PC-3 (cell line): ENCODE measurements around the gene TPM4. TPM values are rescaled to one million over a fixed set of nuclear protein-coding genes. Genes with fewer than 3 reads are reported as not detected.

Experiments used
- ATAC-seq: fragments of 200-7000 bp; cut with Tn5 transposase; 2 replicates; pipeline ENCODE4 v1.9.1; 2020; ENCODE audit warnings: mild to moderate bottlenecking, moderate library complexity
- BruUV-seq: library from RNA; stranded (reverse); fragments of 400-500 nt; replicated peaks from 2 replicates; lab custom pipeline; 2021; lab: Mats Ljungman, UMichigan
- CTCF ChIA-PET: fragments of 300-600 bp; sonication (Branson Sonifier 250); formaldehyde crosslinking; loops from one replicate; lab custom pipeline; 2022; ENCODE audit warnings: antibody characterized with exemption; lab: Charles Lee
- POLR2A ChIA-PET: fragments of 300-600 bp; sonication (Branson Sonifier 250); formaldehyde crosslinking; loops from one replicate; lab custom pipeline; 2022; ENCODE audit warnings: antibody characterized with exemption; ENCODE audit not compliant: unreplicated experiment; lab: Charles Lee
- DNase-seq: peaks from one replicate; pipeline ENCODE4 v3.0.0-alpha.2; 2015
- H2AFZ ChIP-seq: fragments of 300-600 bp; sonication (generic); 2 replicates; pipeline ENCODE4 v1.6.0; 2016; ENCODE audit warnings: antibody characterized with exemption, low read length
- H3F3A ChIP-seq: fragments of 300-600 bp; sonication (generic); one replicate; pipeline ENCODE4 v1.6.0; 2017; ENCODE audit warnings: antibody characterized with exemption, low read length, control low read depth, mild to moderate bottlenecking; ENCODE audit not compliant: unreplicated experiment
- H3K27ac ChIP-seq: fragments of 300-600 bp; sonication (generic); 2 replicates; pipeline ENCODE4 v1.5.1; 2016; ENCODE audit warnings: mild to moderate bottlenecking, low read length
- H3K27me3 ChIP-seq: fragments of 300-600 bp; sonication (generic); 2 replicates; pipeline ENCODE4 v1.6.1; 2016; ENCODE audit warnings: low read length, mixed read lengths
- H3K36me3 ChIP-seq: fragments of 300-600 bp; sonication (generic); 2 replicates; pipeline ENCODE4 v1.6.1; 2016; ENCODE audit warnings: low read depth, mixed run types, low read length, mixed read lengths
- H3K4me1 ChIP-seq: fragments of 300-600 bp; sonication (generic); 2 replicates; pipeline ENCODE4 v1.5.1; 2016; ENCODE audit warnings: low read length; ENCODE audit not compliant: insufficient read depth
- H3K4me2 ChIP-seq: fragments of 300-600 bp; sonication (generic); 2 replicates; pipeline ENCODE4 v1.6.0; 2016; ENCODE audit warnings: low read length
- H3K4me3 ChIP-seq: fragments of 300-600 bp; sonication (generic); 2 replicates; pipeline ENCODE4 v1.5.1; 2016; ENCODE audit warnings: mild to moderate bottlenecking, low read length, mixed read lengths
- H3K79me2 ChIP-seq: fragments of 300-600 bp; sonication (generic); 2 replicates; pipeline ENCODE4 v1.6.1; 2017; ENCODE audit warnings: low read length, mixed read lengths
- H3K9ac ChIP-seq: fragments of 300-600 bp; sonication (generic); 2 replicates; pipeline ENCODE4 v1.6.0; 2016; ENCODE audit warnings: mild to moderate bottlenecking, low read length
- H3K9me2 ChIP-seq: fragments of 300-600 bp; sonication (generic); replicated peaks from 2 replicates; pipeline ENCODE4 v1.6.1; 2016; ENCODE audit warnings: mixed run types, low read length, mixed read lengths
- H3K9me3 ChIP-seq: fragments of 300-600 bp; sonication (generic); 2 replicates; pipeline ENCODE4 v1.6.1; 2016; ENCODE audit warnings: low read length, mixed read lengths
- H4K20me1 ChIP-seq: fragments of 300-600 bp; sonication (generic); 2 replicates; pipeline ENCODE4 v1.6.1; 2016; ENCODE audit warnings: low read length, mixed read lengths
- EZH2 ChIP-seq: fragments of 300-600 bp; sonication (generic); IDR thresholded peaks from one replicate; pipeline ENCODE4 v1.6.1; 2017; ENCODE audit warnings: antibody characterized with exemption, mild to moderate bottlenecking, low read length; ENCODE audit not compliant: unreplicated experiment
- EZH2phosphoT487 ChIP-seq: fragments of 300-600 bp; sonication (generic); IDR thresholded peaks from 2 replicates; pipeline ENCODE4 v1.6.1; 2018; ENCODE audit warnings: mild to moderate bottlenecking, antibody characterized with exemption, low read length, borderline replicate concordance
- intact Hi-C: fragments of 100-400 bp; cut with micrococcal nuclease; formaldehyde crosslinking; loops from 2 replicates; pipeline ENCODE4 v1.9.0; 2023
- total RNA-seq: library from RNA; depleted of rRNA; stranded (reverse); fragments of >200 nt; gene quantifications from 2 replicates; pipeline ENCODE4 v1.2.3, GENCODE V29; 2014
- TF ChIP-seq, protein P1 (sequence below): fragments of 300-600 bp; sonication (generic); conservative IDR thresholded peaks from 2 replicates; pipeline ENCODE4 v1.5.1; 2017; ENCODE audit warnings: antibody characterized with exemption, low read depth, mild to moderate bottlenecking, low read length

The TPM4 gene
- total RNA-seq, 1 experiment from 2014 or later, result 135 TPM

DNA sequence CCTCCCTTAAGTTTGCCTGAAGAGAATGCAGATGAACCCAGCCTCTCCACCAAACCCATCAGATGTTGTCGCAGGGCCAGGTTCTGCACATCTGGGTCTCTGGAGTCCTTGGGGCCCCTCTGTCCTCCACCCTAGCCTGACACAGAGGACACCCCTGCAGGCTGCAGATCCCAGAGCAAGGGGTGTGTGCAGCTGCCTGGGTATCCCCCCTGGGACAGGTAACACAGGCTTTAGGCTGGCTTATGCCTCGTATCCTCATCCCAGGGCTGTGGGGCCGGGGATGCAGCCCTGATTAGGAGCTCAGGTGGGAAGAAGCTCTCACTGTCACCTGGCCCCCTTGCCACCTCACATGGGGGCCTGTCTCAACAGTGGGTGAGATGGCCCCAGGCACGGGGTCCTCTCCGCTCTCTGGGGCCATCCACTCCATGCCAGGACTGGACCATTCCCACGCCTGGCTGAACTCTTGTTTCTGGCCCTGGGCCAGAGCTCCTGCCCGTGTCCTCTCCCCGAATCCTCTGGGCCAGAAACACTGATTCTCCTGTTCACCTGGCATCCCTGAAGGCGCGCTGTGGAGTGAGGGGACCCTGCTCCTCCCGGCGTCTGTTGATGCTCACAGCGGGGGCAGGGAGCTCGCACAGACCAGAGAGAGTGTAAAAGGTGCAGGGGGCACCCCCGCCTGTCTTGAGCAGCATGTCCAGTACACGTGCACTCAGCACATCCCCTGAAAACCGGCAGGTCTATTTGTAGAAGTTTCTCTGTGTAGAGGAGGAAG is 38.7 kb upstream of the TPM4 start:
- H3K9me3 ChIP-seq, result no peaks in the 10 kb centered on the region
- H2AFZ ChIP-seq, result no peak overlapping the region
- no peaks in the 10 kb centered on the region for H4K20me1 ChIP-seq
- H3F3A ChIP-seq, result no peaks in the 10 kb centered on the region
- BruUV-seq, result no TSS peak
- TF ChIP-seq, protein P1, sequence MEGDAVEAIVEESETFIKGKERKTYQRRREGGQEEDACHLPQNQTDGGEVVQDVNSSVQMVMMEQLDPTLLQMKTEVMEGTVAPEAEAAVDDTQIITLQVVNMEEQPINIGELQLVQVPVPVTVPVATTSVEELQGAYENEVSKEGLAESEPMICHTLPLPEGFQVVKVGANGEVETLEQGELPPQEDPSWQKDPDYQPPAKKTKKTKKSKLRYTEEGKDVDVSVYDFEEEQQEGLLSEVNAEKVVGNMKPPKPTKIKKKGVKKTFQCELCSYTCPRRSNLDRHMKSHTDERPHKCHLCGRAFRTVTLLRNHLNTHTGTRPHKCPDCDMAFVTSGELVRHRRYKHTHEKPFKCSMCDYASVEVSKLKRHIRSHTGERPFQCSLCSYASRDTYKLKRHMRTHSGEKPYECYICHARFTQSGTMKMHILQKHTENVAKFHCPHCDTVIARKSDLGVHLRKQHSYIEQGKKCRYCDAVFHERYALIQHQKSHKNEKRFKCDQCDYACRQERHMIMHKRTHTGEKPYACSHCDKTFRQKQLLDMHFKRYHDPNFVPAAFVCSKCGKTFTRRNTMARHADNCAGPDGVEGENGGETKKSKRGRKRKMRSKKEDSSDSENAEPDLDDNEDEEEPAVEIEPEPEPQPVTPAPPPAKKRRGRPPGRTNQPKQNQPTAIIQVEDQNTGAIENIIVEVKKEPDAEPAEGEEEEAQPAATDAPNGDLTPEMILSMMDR, result no peak
- TF ChIP-seq EZH2 (no peak), EZH2phosphoT487 (no peak)
- 0 out of 2 replicates have a peak, but pooled peaks cover 5% of the 10 kb centered on the region for H3K4me1 ChIP-seq
- no peak overlapping the region for H3K9ac ChIP-seq
- H3K27ac ChIP-seq, result no peak overlapping the region
- H3K27me3 ChIP-seq, result no peaks in the 10 kb centered on the region
- H3K36me3 ChIP-seq, result no peaks in the 10 kb centered on the region
- H3K79me2 ChIP-seq, result no peaks in the 10 kb centered on the region
- DNase-seq, result no peak
- ChIA-PET CTCF (no interaction called here), POLR2A (interaction anchor here (0.6 kb wide), 1 partner anchor 229 kb away, joined by 6 read pairs; no protein-coding TSS in a partner anchor)
- no peak for ATAC-seq
- no peak overlapping the region for H3K4me2 ChIP-seq
- no peaks in the 10 kb centered on the region for H3K9me2 ChIP-seq
- no peak overlapping the region for H3K4me3 ChIP-seq
- intact Hi-C loops, result no loop called here

DNA sequence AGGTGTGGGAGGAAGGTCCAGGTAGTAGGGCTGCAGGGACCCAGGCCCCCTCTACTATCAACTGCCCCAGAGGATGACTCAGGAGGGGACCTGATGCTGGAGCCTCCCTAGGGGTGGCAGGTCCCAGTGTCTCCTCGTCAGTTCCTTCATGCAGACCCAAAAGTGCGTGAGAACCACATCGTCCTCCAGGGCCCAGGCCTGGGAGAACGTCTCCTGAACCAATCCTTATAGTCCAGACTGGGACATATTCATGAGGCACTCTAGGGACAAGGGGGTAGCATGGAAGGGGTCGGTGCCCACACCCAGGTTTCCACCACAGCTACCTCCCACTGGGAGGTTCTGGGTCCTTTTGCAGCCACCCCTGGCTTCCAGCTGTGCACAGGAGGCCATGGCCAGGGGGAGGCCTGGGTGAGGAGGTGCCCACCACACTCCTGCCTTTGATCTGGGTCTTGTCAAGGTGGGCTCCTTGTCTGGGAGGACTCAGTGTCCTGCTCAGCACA is 38.0 kb upstream of the TPM4 start:
- Histone ChIP-seq H3K9me3 (no peaks in the 10 kb centered on the region), H2AFZ (no peak overlapping the region), H3K79me2 (no peaks in the 10 kb centered on the region), H3F3A (no peaks in the 10 kb centered on the region), H3K4me3 (no peak overlapping the region), H3K36me3 (no peaks in the 10 kb centered on the region), H3K27ac (no peak overlapping the region), H3K9me2 (no peaks in the 10 kb centered on the region), H3K27me3 (no peaks in the 10 kb centered on the region), H4K20me1 (no peaks in the 10 kb centered on the region), H3K4me2 (no peak overlapping the region), H3K9ac (no peak overlapping the region), H3K4me1 (0 out of 2 replicates have a peak, but pooled peaks cover 5% of the 10 kb centered on the region)
- ChIA-PET POLR2A (no interaction called here), CTCF (no interaction called here)
- intact Hi-C loops, result no loop called here
- TF ChIP-seq EZH2 (no peak), EZH2phosphoT487 (no peak)
- TF ChIP-seq, protein P1, result no peak
- no TSS peak for BruUV-seq
- ATAC-seq, result no peak
- DNase-seq, result no peak

DNA sequence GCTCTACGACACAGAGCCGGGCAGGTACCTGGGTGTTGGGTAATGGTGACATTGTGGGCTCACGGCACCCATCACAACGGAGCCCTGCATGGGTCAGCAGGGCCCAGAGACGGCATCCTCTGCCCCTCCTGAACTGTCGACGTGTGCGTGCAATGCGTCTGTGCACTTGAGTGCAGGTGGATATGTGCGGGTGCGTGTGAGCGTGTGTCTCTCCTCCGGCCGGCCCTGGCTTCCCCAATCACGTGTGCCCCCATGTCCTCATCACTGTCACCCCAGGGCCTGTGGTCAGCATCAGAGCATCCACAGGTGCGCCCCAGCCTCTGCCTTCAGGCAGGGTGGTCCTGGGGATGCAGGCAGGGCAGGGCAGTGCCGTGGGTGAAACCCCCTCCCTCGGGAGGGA is 37.2 kb upstream of the TPM4 start:
- no peaks in the 10 kb centered on the region for H3K9me2 ChIP-seq
- H3K9ac ChIP-seq, result no peak overlapping the region
- H3F3A ChIP-seq, result no peaks in the 10 kb centered on the region
- DNase-seq (no peak), ATAC-seq (no peak)
- intact Hi-C loops, result no loop called here
- no peaks in the 10 kb centered on the region for H4K20me1 ChIP-seq
- POLR2A ChIA-PET, result no interaction called here
- H3K4me3 ChIP-seq, result no peak overlapping the region
- no peaks in the 10 kb centered on the region for H3K9me3 ChIP-seq
- H3K79me2 ChIP-seq, result no peaks in the 10 kb centered on the region
- H3K27me3 ChIP-seq, result no peaks in the 10 kb centered on the region
- H3K27ac ChIP-seq, result no peak overlapping the region
- BruUV-seq, result no TSS peak
- H2AFZ ChIP-seq, result no peak overlapping the region
- no peaks in the 10 kb centered on the region for H3K36me3 ChIP-seq
- no peak for TF ChIP-seq EZH2
- TF ChIP-seq EZH2phosphoT487, result no peak
- TF ChIP-seq, protein P1, result no peak
- CTCF ChIA-PET, result interaction anchor here (0.6 kb wide), 1 partner anchor 56 kb away, joined by 3 read pairs; no protein-coding TSS in a partner anchor
- 0 out of 2 replicates have a peak, but pooled peaks cover 5% of the 10 kb centered on the region for H3K4me1 ChIP-seq
- no peak overlapping the region for H3K4me2 ChIP-seq
